Measurements from ENCODE around the gene NLRP3. TPM values are rescaled to one million over a fixed set of nuclear protein-coding genes. Genes with fewer than 3 reads are reported as not detected.

Gene NLRP3
- total RNA-seq, 4 donors from 2014 or later = 7.1 to 17.7 (median 14.4) TPM

DNA sequence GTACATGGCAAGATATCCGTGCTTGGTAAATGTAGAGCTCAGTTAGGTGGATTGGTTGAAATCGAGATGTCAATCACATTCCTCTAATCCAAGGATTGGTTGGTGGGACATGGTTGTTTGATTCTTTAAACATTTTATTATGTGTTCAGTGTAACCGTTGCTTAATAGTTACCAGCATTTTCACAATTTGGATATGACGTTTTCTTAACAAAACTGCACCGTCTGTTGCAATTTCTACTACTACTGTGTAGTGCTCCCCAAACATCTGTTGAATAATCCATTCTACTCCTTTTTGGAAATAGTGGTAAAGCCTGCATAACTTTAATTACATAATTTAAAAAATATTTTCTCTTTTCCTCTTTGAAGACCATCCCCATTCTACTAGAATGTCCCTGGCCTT is 25.6 kb downstream of the NLRP3 start:
- DNase-seq (ENCODE audit: low spot score) (no peak), ATAC-seq (ENCODE audit: low FRiP score) (no peak)
- TF ChIP-seq, protein P1, sequence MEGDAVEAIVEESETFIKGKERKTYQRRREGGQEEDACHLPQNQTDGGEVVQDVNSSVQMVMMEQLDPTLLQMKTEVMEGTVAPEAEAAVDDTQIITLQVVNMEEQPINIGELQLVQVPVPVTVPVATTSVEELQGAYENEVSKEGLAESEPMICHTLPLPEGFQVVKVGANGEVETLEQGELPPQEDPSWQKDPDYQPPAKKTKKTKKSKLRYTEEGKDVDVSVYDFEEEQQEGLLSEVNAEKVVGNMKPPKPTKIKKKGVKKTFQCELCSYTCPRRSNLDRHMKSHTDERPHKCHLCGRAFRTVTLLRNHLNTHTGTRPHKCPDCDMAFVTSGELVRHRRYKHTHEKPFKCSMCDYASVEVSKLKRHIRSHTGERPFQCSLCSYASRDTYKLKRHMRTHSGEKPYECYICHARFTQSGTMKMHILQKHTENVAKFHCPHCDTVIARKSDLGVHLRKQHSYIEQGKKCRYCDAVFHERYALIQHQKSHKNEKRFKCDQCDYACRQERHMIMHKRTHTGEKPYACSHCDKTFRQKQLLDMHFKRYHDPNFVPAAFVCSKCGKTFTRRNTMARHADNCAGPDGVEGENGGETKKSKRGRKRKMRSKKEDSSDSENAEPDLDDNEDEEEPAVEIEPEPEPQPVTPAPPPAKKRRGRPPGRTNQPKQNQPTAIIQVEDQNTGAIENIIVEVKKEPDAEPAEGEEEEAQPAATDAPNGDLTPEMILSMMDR (IDR thresholded peaks at IDR 0.05) = no peak

DNA sequence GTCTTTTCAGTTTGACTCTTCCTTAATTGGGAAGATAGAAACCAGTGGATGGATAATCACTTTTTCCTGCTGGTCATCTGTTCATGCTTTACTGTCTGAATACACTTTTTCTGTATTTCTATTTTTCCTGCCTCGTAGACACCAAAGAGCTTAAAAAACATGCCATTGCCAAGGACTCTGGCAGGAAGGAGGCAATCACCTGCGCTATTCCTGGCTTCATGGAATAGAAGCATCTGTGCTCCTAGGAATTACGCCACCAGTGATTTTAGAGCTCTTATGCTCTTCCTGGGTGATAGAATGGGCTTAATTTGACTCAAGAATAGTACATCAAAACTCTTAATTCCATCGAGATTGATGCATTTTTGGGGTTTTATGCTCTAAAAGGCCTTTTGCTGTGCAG is 26.2 kb downstream of the NLRP3 start:
- DNase-seq (ENCODE audit: low spot score) (no peak), ATAC-seq (ENCODE audit: low FRiP score) (no peak)
- TF ChIP-seq, protein P1 (IDR thresholded peaks at IDR 0.05) = no peak

DNA sequence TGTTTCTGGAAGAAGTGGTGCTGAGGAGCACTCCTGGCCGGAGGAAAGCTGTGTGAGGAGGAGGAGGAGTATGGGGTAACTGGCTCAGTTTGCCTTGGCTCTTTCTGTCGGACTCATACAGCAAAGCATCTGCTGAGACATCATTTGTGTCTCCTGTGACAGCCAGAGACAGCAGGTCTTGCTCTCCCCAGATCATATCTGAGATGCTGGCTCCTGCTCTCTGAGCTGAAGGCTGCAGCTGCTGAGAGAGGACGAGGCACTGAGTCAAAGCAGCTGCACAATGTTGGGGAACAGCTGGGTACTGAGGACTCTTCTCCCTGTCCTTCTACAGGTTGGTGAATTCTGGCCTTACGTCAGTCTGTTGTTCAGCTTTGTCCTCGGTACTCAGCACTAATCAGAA is 27.7 kb downstream of the NLRP3 start:
- ATAC-seq (ENCODE audit: low FRiP score) (no peak), DNase-seq (ENCODE audit: low spot score) (no peak)
- TF ChIP-seq, protein P1 (IDR thresholded peaks at IDR 0.05) = no peak

DNA sequence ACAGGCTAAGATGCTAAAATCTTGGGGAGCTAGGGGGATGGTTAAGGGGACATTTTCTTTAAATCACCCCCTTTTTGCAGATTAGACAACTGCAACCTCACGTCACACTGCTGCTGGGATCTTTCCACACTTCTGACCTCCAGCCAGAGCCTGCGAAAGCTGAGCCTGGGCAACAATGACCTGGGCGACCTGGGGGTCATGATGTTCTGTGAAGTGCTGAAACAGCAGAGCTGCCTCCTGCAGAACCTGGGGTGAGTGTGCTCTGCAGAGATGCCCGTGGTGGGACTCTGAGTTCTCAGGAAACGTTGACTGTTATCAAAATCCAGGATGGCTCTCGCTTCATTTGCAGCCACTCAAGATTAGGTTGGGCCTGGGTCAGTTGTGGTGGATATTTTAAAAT is 28.6 kb downstream of the NLRP3 start:
- ATAC-seq (ENCODE audit: low FRiP score) = no peak
- TF ChIP-seq, protein P1 (IDR thresholded peaks at IDR 0.05) = no peak

DNA sequence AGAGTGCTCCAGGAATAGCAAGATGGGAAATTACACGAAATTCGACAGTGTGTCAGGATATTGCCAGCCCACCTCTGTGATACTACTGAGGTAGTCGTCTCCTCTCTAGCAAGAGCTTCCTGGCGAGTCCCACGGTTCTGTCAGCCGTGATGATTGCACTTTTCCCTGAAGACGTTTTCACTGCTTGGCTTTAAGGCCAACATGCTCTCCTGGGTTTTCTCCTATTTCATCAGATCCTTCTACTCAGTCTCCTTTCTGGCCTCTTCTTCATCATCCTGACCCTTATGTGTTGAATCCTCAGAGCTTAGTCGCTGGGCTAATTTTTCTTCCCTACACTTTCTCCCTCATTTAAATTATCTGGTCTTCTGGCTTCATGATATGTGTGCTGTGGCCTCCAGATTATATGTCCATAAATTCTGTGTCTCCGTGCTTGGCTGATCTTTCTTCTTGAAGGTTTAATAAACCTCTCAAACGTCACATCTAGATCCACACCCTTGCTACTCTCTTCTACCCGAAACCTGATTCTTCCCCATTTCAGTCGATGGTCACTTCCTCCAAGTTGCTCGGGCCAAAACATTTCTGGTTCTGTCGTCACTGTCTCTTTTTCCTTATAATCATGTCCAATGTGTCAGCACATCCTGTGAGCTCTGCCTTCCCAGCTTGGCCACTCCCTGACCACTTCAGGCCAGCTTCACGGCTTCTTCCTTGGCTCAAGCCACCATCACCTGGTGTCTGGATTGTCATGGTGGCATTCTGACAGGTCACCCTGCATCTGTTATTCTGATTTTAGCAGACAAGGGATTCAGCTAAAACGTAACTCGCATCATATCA is 29.8 kb downstream of the NLRP3 start:
- TF ChIP-seq, protein P1 (IDR thresholded peaks at IDR 0.05) = no peak
- DNase-seq (ENCODE audit: low spot score) (no peak), ATAC-seq (ENCODE audit: low FRiP score) (no peak)

More for the DNA sequence above, 28.6 kb downstream of the NLRP3 start:
- DNase-seq (ENCODE audit: low spot score) = no peak

DNA sequence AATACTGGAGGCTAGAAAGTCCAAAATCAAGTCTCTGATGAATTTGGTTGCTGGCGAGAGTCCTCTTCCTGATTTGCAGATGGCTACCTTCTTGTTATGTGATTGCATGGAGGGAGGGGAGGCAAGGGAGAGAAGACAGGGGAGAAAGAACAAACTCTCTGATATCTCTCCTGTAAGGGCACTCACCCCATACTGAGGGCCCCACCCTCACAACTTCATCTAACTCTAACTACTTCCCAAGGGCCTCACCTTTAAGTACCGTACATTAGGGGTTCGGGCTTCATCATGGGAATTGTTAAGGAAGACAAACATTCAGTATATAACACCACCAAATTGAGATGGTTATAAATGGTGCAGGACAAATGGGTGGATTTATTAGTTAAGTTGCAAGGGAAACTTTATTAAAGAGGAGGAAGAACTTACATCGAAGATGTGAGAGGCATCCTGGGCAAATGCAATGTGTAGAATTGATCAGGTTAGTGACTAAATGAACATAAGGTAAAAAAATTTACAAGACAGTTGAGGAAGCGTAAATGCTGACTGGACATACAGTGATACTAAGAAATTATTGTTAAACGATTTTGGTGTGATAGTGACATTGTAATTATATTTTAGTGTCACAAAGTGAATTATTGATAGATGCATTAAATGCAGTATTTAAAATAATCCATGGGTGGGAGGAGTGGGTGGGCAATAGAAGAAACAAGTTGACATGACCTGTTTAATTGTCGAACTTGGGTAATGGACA is 31.4 kb downstream of the NLRP3 start:
- DNase-seq (ENCODE audit: low spot score) = no peak
- ATAC-seq (ENCODE audit: low FRiP score) = no peak
- TF ChIP-seq, protein P1 (IDR thresholded peaks at IDR 0.05) = no peak

Data from omental fat pad (tissue), 4 donors.